Measurements from ENCODE around the gene CCDC60. TPM values are rescaled to one million over a fixed set of nuclear protein-coding genes. Genes with fewer than 3 reads are reported as not detected.
A peak's percentile ranks its signal among the peaks of the same experiment; 100 is the strongest.

CCDC60 gene
- total RNA-seq, 1 donor from 2014 or later, result 2.3 TPM

- DNase-seq (ENCODE audit: extremely low spot score, unreplicated experiment), result no peak
- TF ChIP-seq, protein P1, sequence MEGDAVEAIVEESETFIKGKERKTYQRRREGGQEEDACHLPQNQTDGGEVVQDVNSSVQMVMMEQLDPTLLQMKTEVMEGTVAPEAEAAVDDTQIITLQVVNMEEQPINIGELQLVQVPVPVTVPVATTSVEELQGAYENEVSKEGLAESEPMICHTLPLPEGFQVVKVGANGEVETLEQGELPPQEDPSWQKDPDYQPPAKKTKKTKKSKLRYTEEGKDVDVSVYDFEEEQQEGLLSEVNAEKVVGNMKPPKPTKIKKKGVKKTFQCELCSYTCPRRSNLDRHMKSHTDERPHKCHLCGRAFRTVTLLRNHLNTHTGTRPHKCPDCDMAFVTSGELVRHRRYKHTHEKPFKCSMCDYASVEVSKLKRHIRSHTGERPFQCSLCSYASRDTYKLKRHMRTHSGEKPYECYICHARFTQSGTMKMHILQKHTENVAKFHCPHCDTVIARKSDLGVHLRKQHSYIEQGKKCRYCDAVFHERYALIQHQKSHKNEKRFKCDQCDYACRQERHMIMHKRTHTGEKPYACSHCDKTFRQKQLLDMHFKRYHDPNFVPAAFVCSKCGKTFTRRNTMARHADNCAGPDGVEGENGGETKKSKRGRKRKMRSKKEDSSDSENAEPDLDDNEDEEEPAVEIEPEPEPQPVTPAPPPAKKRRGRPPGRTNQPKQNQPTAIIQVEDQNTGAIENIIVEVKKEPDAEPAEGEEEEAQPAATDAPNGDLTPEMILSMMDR (conservative IDR thresholded peaks at IDR 0.05), result no peak
- Mint-ChIP-seq H3K4me1 (ENCODE audit: unreplicated experiment) (no peaks in the 10 kb centered on the region), H3K4me3 (no peak overlapping the region), H3K27ac (no peak overlapping the region), H3K9me3 (no peaks in the 10 kb centered on the region), H3K36me3 (no peaks in the 10 kb centered on the region), H3K27me3 (peaks cover 8% of the 10 kb centered on the region)
Observed at GRCh38 chr12:119419381-119419780, 84.9 kb downstream of the CCDC60 start.

DNA sequence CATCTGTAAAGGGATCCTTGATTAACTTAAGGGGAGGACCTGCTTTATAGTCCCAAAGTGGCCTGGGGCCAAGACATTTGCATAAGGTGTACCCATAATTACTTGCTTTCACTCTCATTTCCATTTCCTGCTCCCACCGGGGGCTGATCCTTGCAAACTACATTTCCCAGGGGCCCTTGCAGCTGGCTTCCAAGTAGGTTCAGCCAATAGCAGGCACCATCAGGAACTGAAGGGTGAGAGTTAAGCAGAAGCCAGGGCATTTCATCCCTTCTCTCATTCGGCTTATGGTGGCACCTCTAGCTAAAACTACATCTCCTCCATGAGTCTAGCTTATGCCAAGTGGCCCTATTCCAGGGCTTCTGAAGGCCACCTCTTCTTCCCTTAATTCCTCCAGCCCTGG, 88.8 kb downstream of the CCDC60 start:
- H3K4me3 Mint-ChIP-seq, result no peak overlapping the region
- H3K36me3 Mint-ChIP-seq, result no peaks in the 10 kb centered on the region
- no peaks in the 10 kb centered on the region for H3K4me1 Mint-ChIP-seq (ENCODE audit: unreplicated experiment)
- H3K9me3 Mint-ChIP-seq, result no peaks in the 10 kb centered on the region
- DNase-seq (ENCODE audit: extremely low spot score, unreplicated experiment), result no peak
- H3K27me3 Mint-ChIP-seq, result peaks cover 6% of the 10 kb centered on the region
- TF ChIP-seq, protein P1 (conservative IDR thresholded peaks at IDR 0.05), result no peak
- H3K27ac Mint-ChIP-seq, result no peak overlapping the region

- Mint-ChIP-seq H3K36me3 (no peaks in the 10 kb centered on the region), H3K9me3 (no peaks in the 10 kb centered on the region), H3K4me3 (no peak overlapping the region), H3K27me3 (peaks cover 6% of the 10 kb centered on the region), H3K4me1 (ENCODE audit: unreplicated experiment) (no peaks in the 10 kb centered on the region), H3K27ac (no peak overlapping the region)
- DNase-seq (ENCODE audit: extremely low spot score, unreplicated experiment), result no peak
- TF ChIP-seq, protein P1 (conservative IDR thresholded peaks at IDR 0.05), result no peak
Observed at GRCh38 chr12:119425623-119426022, 91.1 kb downstream of the CCDC60 start.

DNA sequence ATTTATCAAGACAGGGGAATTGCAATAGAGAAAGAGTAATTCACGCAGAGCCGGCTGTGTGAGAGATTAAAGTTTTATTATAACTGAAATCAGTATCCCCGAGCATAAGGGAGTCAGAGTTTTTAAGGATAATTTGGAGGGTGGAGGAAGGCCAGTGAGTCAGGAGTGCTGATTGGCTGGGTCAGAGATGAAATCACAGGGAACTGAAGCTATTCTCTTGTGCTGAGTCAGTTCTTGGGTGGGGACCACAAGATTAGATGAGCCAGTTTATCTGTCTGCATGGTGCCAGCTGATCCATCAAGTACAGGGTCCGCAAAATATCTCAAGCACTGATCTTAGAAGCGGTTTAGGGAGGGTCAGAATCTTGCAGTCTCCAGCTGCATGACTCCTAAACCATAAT, 96.6 kb downstream of the CCDC60 start:
- TF ChIP-seq, protein P1 (conservative IDR thresholded peaks at IDR 0.05), result no peak
- peaks cover 4% of the 10 kb centered on the region for H3K4me1 Mint-ChIP-seq (ENCODE audit: unreplicated experiment)
- no peak overlapping the region for H3K27ac Mint-ChIP-seq
- DNase-seq (ENCODE audit: extremely low spot score, unreplicated experiment), result no peak
- H3K27me3 Mint-ChIP-seq, result peaks cover 9% of the 10 kb centered on the region
- H3K9me3 Mint-ChIP-seq, result no peaks in the 10 kb centered on the region
- H3K36me3 Mint-ChIP-seq, result no peaks in the 10 kb centered on the region
- no peak overlapping the region for H3K4me3 Mint-ChIP-seq

- Mint-ChIP-seq H3K36me3 (no peaks in the 10 kb centered on the region), H3K4me3 (peak overlapping the region; percentile 70), H3K4me1 (ENCODE audit: unreplicated experiment) (peaks cover 4% of the 10 kb centered on the region), H3K27ac (peak overlapping the region; percentile 65), H3K9me3 (no peaks in the 10 kb centered on the region), H3K27me3 (peaks cover 6% of the 10 kb centered on the region)
- DNase-seq (ENCODE audit: extremely low spot score, unreplicated experiment), result no peak
- TF ChIP-seq, protein P1 (conservative IDR thresholded peaks at IDR 0.05), result no peak
Observed at GRCh38 chr12:119432949-119433348, 98.4 kb downstream of the CCDC60 start.

DNA sequence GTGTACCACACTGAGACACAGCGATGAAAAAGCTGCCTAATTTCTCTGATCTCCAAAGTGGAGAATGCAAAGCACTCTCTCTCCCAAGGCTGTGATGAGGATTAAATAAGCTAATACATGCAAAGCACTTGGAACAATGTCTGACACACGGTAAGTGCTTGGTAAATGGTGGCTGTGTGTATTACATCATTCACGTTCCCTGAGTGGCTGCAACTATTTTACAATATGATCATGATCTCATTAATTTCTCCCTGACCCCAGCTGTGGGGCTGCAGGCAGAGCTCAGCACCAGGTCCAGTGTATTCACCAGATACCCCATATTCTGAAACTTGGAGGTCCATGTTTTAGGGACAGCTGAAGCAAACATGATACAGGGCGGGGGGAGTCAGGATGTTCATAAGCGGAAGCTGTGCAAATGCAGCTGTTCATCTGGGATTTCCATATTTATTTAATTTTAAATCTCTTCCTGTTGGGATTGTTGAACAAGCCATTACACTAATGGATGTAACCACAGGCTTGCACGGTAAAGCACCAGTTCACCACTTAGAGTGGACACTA, 106.4 kb downstream of the CCDC60 start:
- H3K4me3 Mint-ChIP-seq, result no peak overlapping the region
- DNase-seq (ENCODE audit: extremely low spot score, unreplicated experiment), result no peak
- H3K27ac Mint-ChIP-seq, result no peak overlapping the region
- TF ChIP-seq, protein P1 (conservative IDR thresholded peaks at IDR 0.05), result no peak
- H3K36me3 Mint-ChIP-seq, result no peaks in the 10 kb centered on the region
- peaks cover 9% of the 10 kb centered on the region for H3K27me3 Mint-ChIP-seq
- H3K9me3 Mint-ChIP-seq, result peaks cover 4% of the 10 kb centered on the region
- no peaks in the 10 kb centered on the region for H3K4me1 Mint-ChIP-seq (ENCODE audit: unreplicated experiment)
